H1 (cell line): ENCODE data around the gene ARID1B. TPM values are rescaled to one million over a fixed set of nuclear protein-coding genes. Genes with fewer than 3 reads are reported as not detected.
A peak's percentile ranks its signal among the peaks of the same experiment; 100 is the strongest.

ENCODE experiments used
- CTCF ChIA-PET: fragments of 300-600 bp; sonication (Branson Sonifier 250); formaldehyde crosslinking; loops from one replicate; lab custom pipeline; 2021; ENCODE audit not compliant: partially characterized antibody; lab: Charles Lee
- POLR2A ChIA-PET: fragments of 300-600 bp; sonication (Branson Sonifier 250); formaldehyde crosslinking; loops from one replicate; lab custom pipeline; 2021; ENCODE audit warnings: inconsistent platforms; ENCODE audit not compliant: partially characterized antibody; lab: Charles Lee
- DNase-seq, 2 experiments: peaks; one replicate each; pipeline versions ENCODE4 v3.0.0 to v3.0.0-alpha.2; 2010 to 2022; ENCODE audit warnings: low spot score in 2 of 2, low read depth in 1 of 2, mixed read lengths in 1 of 2
- FAIRE-seq: peaks from 2 replicates; lab custom pipeline; 2011; peaks lifted over from hg19 to GRCh38; lab: Jason Lieb, UNC
- H2AFZ ChIP-seq: 2 replicates; pipeline ENCODE4 v1.8.1; 2012; ENCODE audit warnings: low read length, inconsistent platforms
- H2AK5ac ChIP-seq: 2 replicates; pipeline ENCODE4 v1.6.1; 2013; ENCODE audit warnings: low read depth, low read length
- H2BK120ac ChIP-seq: replicated peaks from 2 replicates; pipeline ENCODE3; 2013; ENCODE audit warnings: low read depth, low read length, inconsistent platforms
- H2BK12ac ChIP-seq: 2 replicates; pipeline ENCODE4 v1.6.1; 2013; ENCODE audit warnings: low read depth, low read length
- H2BK15ac ChIP-seq: 2 replicates; pipeline ENCODE4 v1.6.1; 2013; ENCODE audit warnings: low read length
- H2BK20ac ChIP-seq: 2 replicates; pipeline ENCODE4 v1.6.1; 2013; ENCODE audit warnings: low read length
- H2BK5ac ChIP-seq: 2 replicates; pipeline ENCODE4 v1.6.1; 2013; ENCODE audit warnings: low read depth, low read length
- H3K14ac ChIP-seq: 2 replicates; pipeline ENCODE4 v1.6.1; 2013; ENCODE audit warnings: inconsistent platforms; ENCODE audit not compliant: insufficient read length
- H3K18ac ChIP-seq: 2 replicates; pipeline ENCODE4 v1.6.1; 2013; ENCODE audit warnings: low read length; ENCODE audit errors: extremely low read depth
- H3K23ac ChIP-seq: 2 replicates; pipeline ENCODE4 v1.6.1; 2013; ENCODE audit warnings: inconsistent platforms; ENCODE audit not compliant: insufficient read length
- H3K23me2 ChIP-seq: 2 replicates; pipeline ENCODE4 v1.6.1; 2013; ENCODE audit warnings: low read depth, low read length
- H3K27ac ChIP-seq: 2 replicates; pipeline ENCODE4 v1.6.1; 2011; ENCODE audit warnings: low read depth, low read length, inconsistent platforms
- H3K27me3 ChIP-seq, 4 experiments: replicated peaks in 1 of 4; 1 replicate in 1 of 4; 2 replicates in 3 of 4; pipeline versions ENCODE4 v1.6.1 to v1.8.1; 2011 to 2013; ENCODE audit warnings: low read length in 3 of 4, mild to moderate bottlenecking in 3 of 4, inconsistent platforms in 2 of 4, mixed read lengths in 2 of 4, moderate library complexity in 1 of 4; ENCODE audit not compliant: control insufficient read depth in 3 of 4, insufficient read depth in 3 of 4; ENCODE audit errors: extremely low read depth in 1 of 4
- H3K36me3 ChIP-seq, 4 experiments: 2 replicates each; pipeline versions ENCODE4 v1.6.1 to v1.8.1; 2011 to 2013; ENCODE audit warnings: mild to moderate bottlenecking in 4 of 4, low read length in 3 of 4, moderate library complexity in 2 of 4, control low read depth in 1 of 4, inconsistent platforms in 1 of 4; ENCODE audit not compliant: insufficient read depth in 4 of 4, control insufficient read depth in 2 of 4
- H3K4ac ChIP-seq: replicated peaks from 2 replicates; pipeline ENCODE3; 2013; ENCODE audit warnings: low read length, low read depth, mixed read lengths, inconsistent platforms; ENCODE audit not compliant: insufficient read length
- H3K4me1 ChIP-seq, 4 experiments: replicated peaks in 1 of 4; 1 replicate in 1 of 4; 2 replicates in 3 of 4; pipeline versions ENCODE4 v1.6.1 to v1.8.1; 2011 to 2013; ENCODE audit warnings: low read length in 3 of 4, inconsistent platforms in 2 of 4, mixed read lengths in 1 of 4; ENCODE audit not compliant: insufficient read depth in 4 of 4, control insufficient read depth in 3 of 4
- H3K4me2 ChIP-seq, 2 experiments: 2 replicates each; pipeline versions ENCODE4 v1.6.1 to v1.8.1; 2011 to 2013; ENCODE audit warnings: low read depth in 2 of 2, low read length in 2 of 2, control low read depth in 1 of 2, inconsistent platforms in 1 of 2, mild to moderate bottlenecking in 1 of 2; ENCODE audit not compliant: insufficient read depth in 1 of 2
- H3K4me3 ChIP-seq, 4 experiments: fragments of 200-600, 300-600 bp in 1 of 4; sonication (generic), shearing (Covaris generic), sonication (Bioruptor Twin) in 1 of 4; 2 replicates each; pipeline versions ENCODE4 v1.5.1 to v1.8.1; 2011 to 2016; ENCODE audit warnings: low read length in 4 of 4, low read depth in 3 of 4, control low read depth in 2 of 4, inconsistent platforms in 2 of 4, mild to moderate bottlenecking in 2 of 4, mixed read lengths in 1 of 4, moderate library complexity in 1 of 4; ENCODE audit not compliant: insufficient read depth in 2 of 4; ENCODE audit errors: extremely low read depth in 1 of 4
- H3K56ac ChIP-seq: replicated peaks from 2 replicates; pipeline ENCODE3; 2013; ENCODE audit warnings: low read depth, mild to moderate bottlenecking, mixed read lengths, low read length, inconsistent platforms; ENCODE audit not compliant: insufficient read length
- H3K79me1 ChIP-seq: 2 replicates; pipeline ENCODE4 v1.6.1; 2013; ENCODE audit warnings: low read depth, low read length, control low read depth
- H3K79me2 ChIP-seq, 2 experiments: 2 replicates each; pipeline versions ENCODE4 v1.6.1 to v1.8.1; 2012 to 2013; ENCODE audit warnings: low read length in 2 of 2, mild to moderate bottlenecking in 2 of 2, inconsistent platforms in 1 of 2; ENCODE audit not compliant: insufficient read depth in 2 of 2, control insufficient read depth in 1 of 2
- H3K9ac ChIP-seq, 4 experiments: replicated peaks in 1 of 4; 1 replicate in 1 of 4; 2 replicates in 3 of 4; pipeline versions ENCODE4 v1.6.1 to v1.8.1; 2011 to 2013; ENCODE audit warnings: low read depth in 3 of 4, low read length in 3 of 4, control low read depth in 2 of 4, mild to moderate bottlenecking in 2 of 4, moderate library complexity in 2 of 4, inconsistent platforms in 1 of 4; ENCODE audit errors: extremely low read depth in 1 of 4
- H3K9me3 ChIP-seq, 2 experiments: 2 replicates each; pipeline versions ENCODE4 v1.6.1 to v1.8.1; 2012 to 2013; ENCODE audit warnings: mild to moderate bottlenecking in 2 of 2, moderate library complexity in 2 of 2, control low read depth in 1 of 2, inconsistent platforms in 1 of 2, low read depth in 1 of 2, low read length in 1 of 2, mixed read lengths in 1 of 2; ENCODE audit not compliant: insufficient read depth in 2 of 2
- H4K20me1 ChIP-seq, 2 experiments: replicated peaks in 1 of 2; 2 replicates each; pipeline versions ENCODE3 to v1.8.1; 2011 to 2013; ENCODE audit warnings: inconsistent platforms in 2 of 2, low read length in 2 of 2, mild to moderate bottlenecking in 1 of 2; ENCODE audit not compliant: insufficient read depth in 2 of 2, control insufficient read depth in 1 of 2
- H4K5ac ChIP-seq: 2 replicates; pipeline ENCODE4 v1.6.1; 2013; ENCODE audit warnings: low read length, low read depth, mixed read lengths, inconsistent platforms; ENCODE audit not compliant: insufficient read length
- H4K8ac ChIP-seq: 2 replicates; pipeline ENCODE4 v1.8.0; 2013; ENCODE audit warnings: mild to moderate bottlenecking, moderate library complexity, low read length, inconsistent platforms; ENCODE audit not compliant: insufficient read depth; ENCODE audit errors: extremely low read depth
- H4K91ac ChIP-seq: replicated peaks from 2 replicates; pipeline ENCODE3; 2013; ENCODE audit warnings: low read length, mixed read lengths, inconsistent platforms; ENCODE audit not compliant: insufficient read length
- RAD21 ChIP-seq, 2 experiments: IDR thresholded peaks in 1 of 2; conservative IDR thresholded peaks in 1 of 2; 2 replicates each; pipeline ENCODE4 v1.6.1; 2011; ENCODE audit warnings: low read depth in 2 of 2, low read length in 2 of 2, improper control_type of control experiment in 1 of 2, inconsistent platforms in 1 of 2, mild to moderate bottlenecking in 1 of 2, moderate library complexity in 1 of 2
- RBBP5 ChIP-seq: IDR thresholded peaks from 2 replicates; pipeline ENCODE4 v1.7.1; 2012; ENCODE audit warnings: low read depth, mild to moderate bottlenecking, inconsistent platforms, low read length, moderate library complexity, borderline replicate concordance
- WGBS, 2 experiments: shearing (Covaris generic) in 1 of 2; methylation state at CpG; one replicate each; pipeline versions ENCODE4 v1.1.6 to v1.1.7; 2013 to 2015; ENCODE audit warnings: low lambda C conversion rate in 2 of 2, mixed read lengths in 2 of 2, inconsistent platforms in 1 of 2, low coverage in 1 of 2, missing lambda C conversion rate in 1 of 2; ENCODE audit not compliant: insufficient replicate concordance in 2 of 2, insufficient coverage in 1 of 2, insufficient read length in 1 of 2; ENCODE audit errors: extremely low coverage in 1 of 2, missing lambda C conversion rate in 1 of 2; 5-methylcytosine and 5-hydroxymethylcytosine counted together
- polyA plus RNA-seq, 7 experiments: library from polyadenylated mRNA; depleted of rRNA in 3 of 7; stranded (reverse) in 5 of 7; unstranded in 2 of 7; fragments of >200 nt in 5 of 7; fragments of 200-250 nt in 2 of 7; gene quantifications; 1 replicate in 5 of 7; 2 replicates in 1 of 7; 4 replicates in 1 of 7; pipeline versions ENCODE4 v1.2.1 to v1.2.3, GENCODE V29; 2011 to 2013; ENCODE audit warnings: missing spikeins in 2 of 7, mixed read lengths in 2 of 7
- total RNA-seq: library from RNA; stranded (reverse); fragmentation: NEBNext Ultra II Directional; extraction: Animal tissue kit (Norgen Biotek cat#: 25700); gene quantifications from 2 replicates; pipeline ENCODE4 v1.2.1, GENCODE V29; 2021
- TF ChIP-seq, protein P1 (sequence below), 3 experiments: IDR thresholded peaks; 1 replicate in 2 of 3; 2 replicates in 1 of 3; pipeline versions ENCODE4 v1.5.1 to v1.6.1; 2011; ENCODE audit warnings: low read length in 3 of 3, mild to moderate bottlenecking in 3 of 3, inconsistent platforms in 2 of 3, low read depth in 1 of 3, moderate library complexity in 1 of 3; ENCODE audit not compliant: insufficient read depth in 1 of 3; ENCODE audit errors: control extremely low read depth in 1 of 3

The ARID1B gene
- total and polyA plus RNA-seq, 2 of the 8 experiments (the other 6 are each of a cell fraction or from before 2014, with no cell fraction given) = 24.3 to 70.3 TPM

GRCh38 chr6:157045831-157046454, 268.8 kb downstream of the ARID1B start:
- H4K91ac ChIP-seq = no peak overlapping the region
- no peak overlapping the region for H2AFZ ChIP-seq
- no peak overlapping the region for H2BK12ac ChIP-seq
- H4K8ac ChIP-seq = no peak overlapping the region
- H3K9ac ChIP-seq = no peak overlapping the region
- WGBS, 2 experiments = 47% methylated on average over 2 of the region's 2 CpGs; no CpG with 5 or more reads in 1 of the 2 experiments
- H3K27me3 ChIP-seq = no peaks in the 10 kb centered on the region
- H3K4me1 ChIP-seq = peaks cover 0 to 7% (median 2%) of the 10 kb centered on the region in 4 experiments; a peak in 3 of 7 replicates
- FAIRE-seq (peak; percentile 78), DNase-seq (no peak)
- H2BK5ac ChIP-seq = no peak overlapping the region
- no peak overlapping the region for H3K4me3 ChIP-seq
- H2BK120ac ChIP-seq = no peak overlapping the region
- peaks cover 2 to 49% of the 10 kb centered on the region in 2 experiments; a peak in 2 of 4 replicates for H3K79me2 ChIP-seq
- peaks cover 1 to 2% of the 10 kb centered on the region in 2 experiments for H4K20me1 ChIP-seq
- H3K18ac ChIP-seq = no peak overlapping the region
- H3K14ac ChIP-seq = no peak overlapping the region
- H3K23ac ChIP-seq = no peak overlapping the region
- no peak overlapping the region for H3K4ac ChIP-seq
- H3K9me3 ChIP-seq = no peaks in the 10 kb centered on the region
- CTCF ChIA-PET = interaction anchor here (0.7 to 4.7 kb wide), 39 partner anchors 9 to 217 kb away, joined by 3 to 40 read pairs (median 5); no protein-coding TSS in a partner anchor
- H3K79me1 ChIP-seq = peaks cover 3% of the 10 kb centered on the region; the same call in 1 of the 2 replicates
- H2AK5ac ChIP-seq = no peak overlapping the region
- no peak overlapping the region for H2BK15ac ChIP-seq
- H3K56ac ChIP-seq = no peak overlapping the region
- no peak overlapping the region for H2BK20ac ChIP-seq
- H3K4me2 ChIP-seq = no peak overlapping the region
- no peaks in the 10 kb centered on the region for H3K36me3 ChIP-seq
- TF ChIP-seq, protein P1, sequence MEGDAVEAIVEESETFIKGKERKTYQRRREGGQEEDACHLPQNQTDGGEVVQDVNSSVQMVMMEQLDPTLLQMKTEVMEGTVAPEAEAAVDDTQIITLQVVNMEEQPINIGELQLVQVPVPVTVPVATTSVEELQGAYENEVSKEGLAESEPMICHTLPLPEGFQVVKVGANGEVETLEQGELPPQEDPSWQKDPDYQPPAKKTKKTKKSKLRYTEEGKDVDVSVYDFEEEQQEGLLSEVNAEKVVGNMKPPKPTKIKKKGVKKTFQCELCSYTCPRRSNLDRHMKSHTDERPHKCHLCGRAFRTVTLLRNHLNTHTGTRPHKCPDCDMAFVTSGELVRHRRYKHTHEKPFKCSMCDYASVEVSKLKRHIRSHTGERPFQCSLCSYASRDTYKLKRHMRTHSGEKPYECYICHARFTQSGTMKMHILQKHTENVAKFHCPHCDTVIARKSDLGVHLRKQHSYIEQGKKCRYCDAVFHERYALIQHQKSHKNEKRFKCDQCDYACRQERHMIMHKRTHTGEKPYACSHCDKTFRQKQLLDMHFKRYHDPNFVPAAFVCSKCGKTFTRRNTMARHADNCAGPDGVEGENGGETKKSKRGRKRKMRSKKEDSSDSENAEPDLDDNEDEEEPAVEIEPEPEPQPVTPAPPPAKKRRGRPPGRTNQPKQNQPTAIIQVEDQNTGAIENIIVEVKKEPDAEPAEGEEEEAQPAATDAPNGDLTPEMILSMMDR (IDR thresholded peaks at IDR 0.05; ENCODE audit: control extremely low read depth in 1 of 3, insufficient read depth in 1 of 3, low read depth in 1 of 3, low read length in 3 of 3) = peak in 1 of 3 experiments; percentile 27; a peak in 1 of 4 replicates
- TF ChIP-seq RAD21 (IDR thresholded peaks at IDR 0.05 in 1 of 2, conservative IDR thresholded peaks at IDR 0.05 in 1 of 2; ENCODE audit: low read depth in 2 of 2, low read length in 2 of 2) (peak; percentile 46 to 50; a peak in 3 of 4 replicates), RBBP5 (no peak)
- H3K23me2 ChIP-seq = no peaks in the 10 kb centered on the region
- H4K5ac ChIP-seq = no peak overlapping the region
- POLR2A ChIA-PET = interaction anchor here (0.6 kb wide), 1 partner anchor 189 kb away, joined by 3 read pairs; no protein-coding TSS in a partner anchor
- H3K27ac ChIP-seq = no peak overlapping the region
